Upper lobe of right lung (tissue), 1 donor: ENCODE data around the gene CCDC127. TPM values are rescaled to one million over a fixed set of nuclear protein-coding genes. Genes with fewer than 3 reads are reported as not detected.

Experiments
- ATAC-seq: fragments of 200-7000 bp; cut with Tn5 transposase; one replicate; pipeline ENCODE4 v1.9.1; 2020; ENCODE audit warnings: mild to moderate bottlenecking, moderate library complexity
- DNase-seq: peaks from one replicate; pipeline ENCODE4 v3.0.0-alpha.2; 2020
- H3K27ac ChIP-seq: fragments of 200-600 bp; one replicate; pipeline ENCODE4 v1.8.0; 2022
- H3K27me3 ChIP-seq: fragments of 200-600 bp; one replicate; pipeline ENCODE4 v1.8.0; 2022; ENCODE audit warnings: mild to moderate bottlenecking
- H3K36me3 ChIP-seq: fragments of 200-600 bp; one replicate; pipeline ENCODE4 v1.8.0; 2022
- H3K4me1 ChIP-seq: fragments of 200-600 bp; one replicate; pipeline ENCODE4 v1.8.0; 2022
- H3K4me3 ChIP-seq: fragments of 200-600 bp; one replicate; pipeline ENCODE4 v1.8.0; 2022; ENCODE audit warnings: mild to moderate bottlenecking
- H3K9me3 ChIP-seq: fragments of 200-600 bp; one replicate; pipeline ENCODE4 v1.8.0; 2022
- CTCF ChIP-seq: fragments of 200-600 bp; IDR thresholded peaks from one replicate; pipeline ENCODE4 v1.8.0; 2022; ENCODE audit warnings: antibody characterized with exemption
- intact Hi-C: fragments of 100-400 bp; cut with DNase I; formaldehyde crosslinking; loops from one replicate; pipeline ENCODE4 v1.11.0; 2022
- total RNA-seq: library from RNA; stranded (reverse); fragmentation: NEBNext Ultra II Directional; extraction: Animal tissue kit (Norgen Biotek cat#: 25700); gene quantifications from one replicate; pipeline ENCODE4 v1.2.1, GENCODE V29; 2021
- donor health status: DM: no; HTN: yes; CAD: no; lungs with severe emphysema.

The CCDC127 gene
- total RNA-seq, 1 donor from 2014 or later = 5.5 TPM

- Histone ChIP-seq H3K9me3 (peaks cover 6% of the 10 kb centered on the region), H3K27me3 (no peaks in the 10 kb centered on the region), H3K4me3 (no peak overlapping the region), H3K4me1 (no peaks in the 10 kb centered on the region), H3K27ac (no peak overlapping the region), H3K36me3 (no peaks in the 10 kb centered on the region)
- DNase-seq (no peak), ATAC-seq (no peak)
- intact Hi-C loops = no loop called here
- TF ChIP-seq CTCF = no peak
Measured at GRCh38 chr5:149745-150485, 68.0 kb downstream of the CCDC127 start.

- intact Hi-C loops = no loop called here
- no peak overlapping the region for H3K4me3 ChIP-seq
- no peak for TF ChIP-seq CTCF
- no peaks in the 10 kb centered on the region for H3K36me3 ChIP-seq
- DNase-seq (no peak), ATAC-seq (no peak)
- no peaks in the 10 kb centered on the region for H3K4me1 ChIP-seq
- peaks cover 6% of the 10 kb centered on the region for H3K9me3 ChIP-seq
- no peak overlapping the region for H3K27ac ChIP-seq
- H3K27me3 ChIP-seq = no peaks in the 10 kb centered on the region
Measured at GRCh38 chr5:147751-148150, 70.2 kb downstream of the CCDC127 start.

Other genes starting within 250 kb of the CCDC127 start
- 2.0 TPM for gene PLEKHG4B, start 126.0 kb downstream of the CCDC127 start, total RNA-seq
- not detected for gene LRRC14B, start 26.7 kb downstream of the CCDC127 start, total RNA-seq
- gene SDHA, start 167 bp upstream of the CCDC127 start, total RNA-seq = 94.0 TPM
- gene PDCD6, start 53.5 kb upstream of the CCDC127 start, total RNA-seq = 69.5 TPM
- 11.3 TPM for gene AHRR, start 103.6 kb upstream of the CCDC127 start, total RNA-seq
- 59.5 TPM for gene EXOC3, start 225.0 kb upstream of the CCDC127 start, total RNA-seq